ENCODE data around the gene ADD1.

DNA sequence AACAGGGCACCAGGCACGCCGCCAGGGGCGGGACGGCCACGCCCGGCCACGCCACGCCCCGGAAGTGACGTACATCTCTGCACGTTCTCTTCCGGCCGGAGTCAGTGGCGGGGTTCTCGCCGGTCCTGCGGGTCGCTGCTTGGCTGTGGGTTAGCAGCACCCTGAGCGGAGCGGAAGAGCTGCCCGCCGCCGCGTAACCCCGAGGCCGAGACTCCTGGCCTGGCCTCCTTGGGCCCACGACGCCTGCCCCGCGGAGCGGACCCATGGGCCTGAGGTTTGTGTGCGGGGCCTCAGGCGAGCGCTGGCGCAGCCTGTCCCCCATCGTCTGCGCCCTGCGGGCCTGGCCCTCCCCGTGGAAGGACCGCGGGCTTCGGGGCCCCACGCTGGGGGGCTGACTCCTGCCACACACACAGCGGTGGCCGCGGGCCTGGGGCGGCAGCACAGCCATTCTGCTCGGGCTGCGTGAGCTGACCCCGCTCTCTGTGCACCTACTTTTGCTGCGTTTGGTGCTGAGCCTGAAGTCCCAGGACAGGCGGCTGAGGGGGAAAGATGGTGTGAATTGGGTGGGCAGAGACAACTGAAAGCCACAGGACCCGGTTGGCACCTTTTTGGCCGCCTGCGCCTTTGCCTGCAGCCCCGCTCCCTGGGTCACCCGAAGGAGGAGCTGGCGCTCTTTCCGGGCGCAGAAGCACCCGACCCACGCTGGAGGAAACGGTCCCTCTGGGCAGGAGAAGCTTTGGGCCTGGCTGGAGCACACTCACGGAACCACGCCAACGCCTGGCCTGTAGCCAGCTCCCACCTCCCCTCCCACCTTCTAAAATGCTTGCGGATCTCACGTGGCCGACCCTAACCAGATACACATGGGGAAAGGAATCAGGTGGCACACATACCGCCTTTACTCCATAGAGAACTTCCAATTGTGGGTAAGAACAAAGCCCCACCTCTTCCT, 91.4 kb downstream of the ADD1 start:
- TF ChIP-seq, protein P1, sequence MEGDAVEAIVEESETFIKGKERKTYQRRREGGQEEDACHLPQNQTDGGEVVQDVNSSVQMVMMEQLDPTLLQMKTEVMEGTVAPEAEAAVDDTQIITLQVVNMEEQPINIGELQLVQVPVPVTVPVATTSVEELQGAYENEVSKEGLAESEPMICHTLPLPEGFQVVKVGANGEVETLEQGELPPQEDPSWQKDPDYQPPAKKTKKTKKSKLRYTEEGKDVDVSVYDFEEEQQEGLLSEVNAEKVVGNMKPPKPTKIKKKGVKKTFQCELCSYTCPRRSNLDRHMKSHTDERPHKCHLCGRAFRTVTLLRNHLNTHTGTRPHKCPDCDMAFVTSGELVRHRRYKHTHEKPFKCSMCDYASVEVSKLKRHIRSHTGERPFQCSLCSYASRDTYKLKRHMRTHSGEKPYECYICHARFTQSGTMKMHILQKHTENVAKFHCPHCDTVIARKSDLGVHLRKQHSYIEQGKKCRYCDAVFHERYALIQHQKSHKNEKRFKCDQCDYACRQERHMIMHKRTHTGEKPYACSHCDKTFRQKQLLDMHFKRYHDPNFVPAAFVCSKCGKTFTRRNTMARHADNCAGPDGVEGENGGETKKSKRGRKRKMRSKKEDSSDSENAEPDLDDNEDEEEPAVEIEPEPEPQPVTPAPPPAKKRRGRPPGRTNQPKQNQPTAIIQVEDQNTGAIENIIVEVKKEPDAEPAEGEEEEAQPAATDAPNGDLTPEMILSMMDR (IDR thresholded peaks at IDR 0.05) = no peak
- TF ChIP-seq EZH2 (IDR thresholded peaks at IDR 0.05; ENCODE audit: borderline replicate concordance, insufficient read depth, low read depth, low read length, poor library complexity, severe bottlenecking) = no peak
